Measurements from ENCODE around the gene ZNF367.

Gene ZNF367

DNA sequence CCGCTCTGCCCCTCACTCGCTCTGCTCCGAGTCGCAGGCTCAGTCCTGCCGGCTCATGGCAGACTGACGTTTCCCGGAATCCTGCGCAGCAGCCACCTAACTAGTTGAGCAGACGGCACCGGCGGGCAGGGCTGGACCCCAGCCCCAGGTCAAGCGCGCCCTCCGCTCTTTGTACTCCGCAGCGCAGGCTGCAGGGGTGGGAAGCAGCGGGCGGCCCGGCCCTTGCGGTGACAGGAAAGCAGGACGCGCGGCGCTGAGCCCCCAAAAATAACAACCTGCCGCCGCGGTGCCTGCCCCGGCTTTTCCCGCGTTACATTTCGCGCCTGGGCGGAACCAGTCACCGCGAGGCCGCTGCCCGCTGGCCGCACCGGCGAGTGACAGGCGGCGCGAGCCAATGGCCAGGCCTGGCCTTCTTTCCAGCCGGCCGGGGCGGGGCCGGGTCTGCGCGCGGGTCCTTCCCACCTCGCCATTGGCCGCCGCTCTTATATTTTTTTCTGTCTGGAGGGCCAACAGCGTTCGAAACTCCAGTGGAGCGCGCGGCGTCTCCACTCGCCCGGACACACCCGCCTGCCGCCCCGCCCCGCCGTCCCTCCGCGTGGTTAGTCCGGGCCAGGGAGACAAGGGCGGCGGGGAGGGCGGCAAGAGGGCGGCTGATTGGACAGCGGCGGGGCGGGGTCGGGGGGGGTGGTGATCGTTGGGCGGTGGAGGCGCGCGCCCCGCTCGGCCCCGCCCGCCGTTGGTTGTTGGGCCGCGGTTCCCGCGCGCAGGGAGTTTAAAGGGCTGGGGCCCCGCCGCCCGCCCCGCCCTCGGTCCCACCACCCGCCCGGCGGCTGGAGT, at the start of gene ZNF367:
TSS of gene ZNF367 (minus strand) at position 288 of the 837 bp plus-strand sequence. CDS start 338 bp downstream, outside the sequence.
- H3K4me3 Mint-ChIP-seq = peak within 1 kb of the TSS; percentile 91
- peak within 1 kb of the TSS; percentile 95 for H3K27ac Mint-ChIP-seq
- H3K9me3 Mint-ChIP-seq = no peaks in the 10 kb centered on the region
- DNase-seq (ENCODE audit: low spot score) = peak; percentile 96
- peaks cover 10% of the 10 kb centered on the region for H3K36me3 Mint-ChIP-seq (ENCODE audit: low read depth)
- H3K4me1 Mint-ChIP-seq (ENCODE audit: low read depth) = peaks cover 37% of the 10 kb centered on the region
- no peaks in the 10 kb centered on the region for H3K27me3 Mint-ChIP-seq (ENCODE audit: low read depth)

DNA sequence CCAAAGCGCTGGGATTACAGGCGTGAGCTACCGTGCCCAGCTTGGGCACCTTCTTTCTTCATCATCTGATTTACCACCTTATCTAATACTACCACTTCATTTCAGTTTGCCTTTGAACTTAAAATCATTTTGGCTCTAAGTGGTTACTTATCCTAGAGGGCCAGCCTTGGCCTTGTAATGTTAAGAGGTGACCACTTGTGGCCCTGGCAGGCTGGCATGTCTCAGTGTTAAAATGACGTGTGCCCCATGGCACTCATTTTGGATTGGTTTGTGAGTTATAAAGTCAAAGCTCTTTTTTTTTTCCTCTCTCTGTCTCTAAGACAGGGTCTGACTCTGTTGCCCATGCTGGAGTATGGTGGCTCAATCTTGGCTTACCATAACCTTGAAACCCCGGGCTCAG, 49.6 kb upstream of the ZNF367 start:
- no peaks in the 10 kb centered on the region for H3K9me3 Mint-ChIP-seq
- H3K27me3 Mint-ChIP-seq (ENCODE audit: low read depth) = no peaks in the 10 kb centered on the region
- H3K4me3 Mint-ChIP-seq = no peak overlapping the region
- no peak overlapping the region for H3K27ac Mint-ChIP-seq
- no peaks in the 10 kb centered on the region for H3K4me1 Mint-ChIP-seq (ENCODE audit: low read depth)
- H3K36me3 Mint-ChIP-seq (ENCODE audit: low read depth) = peaks cover 4% of the 10 kb centered on the region
- no peak for DNase-seq (ENCODE audit: low spot score)

DNA sequence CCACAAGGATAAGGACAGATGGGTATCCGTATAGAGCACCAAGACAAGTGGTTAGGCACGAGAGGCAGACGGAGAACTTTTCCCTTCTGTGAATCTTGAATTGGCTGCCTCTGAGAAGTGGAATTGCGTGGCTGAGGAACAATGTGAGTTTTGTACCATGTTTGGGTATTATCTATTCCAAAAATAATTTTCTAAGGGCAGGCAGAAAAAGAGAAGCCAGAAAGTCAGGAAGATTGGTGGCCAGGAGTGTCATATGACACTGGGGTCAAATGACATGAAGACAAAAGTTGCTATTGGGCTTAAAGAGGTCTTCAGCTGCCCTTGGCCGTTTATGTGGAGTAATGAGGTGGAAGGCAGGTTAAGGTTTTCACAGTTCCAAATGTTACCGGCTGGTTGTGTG, 46.3 kb upstream of the ZNF367 start:
- H3K36me3 Mint-ChIP-seq (ENCODE audit: low read depth) = no peaks in the 10 kb centered on the region
- H3K27ac Mint-ChIP-seq = no peak overlapping the region
- DNase-seq (ENCODE audit: low spot score) = no peak

DNA sequence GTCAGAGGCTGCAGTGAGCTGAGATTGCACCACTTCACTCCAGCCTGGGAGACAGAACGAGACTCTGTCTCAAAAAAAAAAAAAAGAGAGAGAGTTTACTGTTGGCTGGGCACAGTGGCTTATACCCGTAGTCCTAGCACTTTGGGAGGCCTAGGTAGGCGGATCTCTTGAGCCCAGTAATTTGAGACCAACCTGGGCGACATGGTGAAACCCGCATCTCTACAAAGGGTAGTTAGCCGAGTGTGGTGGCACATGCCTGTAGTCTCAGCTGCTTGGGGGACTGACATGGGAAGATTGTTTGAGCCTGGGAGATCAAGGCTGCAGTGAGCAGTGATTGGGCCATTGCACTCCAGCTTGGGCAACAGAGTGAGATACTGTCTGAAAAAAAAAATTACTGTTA, 44.4 kb upstream of the ZNF367 start:
- H3K4me1 Mint-ChIP-seq (ENCODE audit: low read depth) = no peaks in the 10 kb centered on the region
- DNase-seq (ENCODE audit: low spot score) = no peak
- H3K27ac Mint-ChIP-seq = no peak overlapping the region
- H3K36me3 Mint-ChIP-seq (ENCODE audit: low read depth) = peaks cover 10% of the 10 kb centered on the region
- no peaks in the 10 kb centered on the region for H3K9me3 Mint-ChIP-seq
- H3K27me3 Mint-ChIP-seq (ENCODE audit: low read depth) = no peaks in the 10 kb centered on the region
- H3K4me3 Mint-ChIP-seq = no peak overlapping the region

More for the DNA sequence above, 46.3 kb upstream of the ZNF367 start:
- H3K27me3 Mint-ChIP-seq (ENCODE audit: low read depth) = no peaks in the 10 kb centered on the region
- no peaks in the 10 kb centered on the region for H3K9me3 Mint-ChIP-seq
- H3K4me1 Mint-ChIP-seq (ENCODE audit: low read depth) = no peaks in the 10 kb centered on the region
- no peak overlapping the region for H3K4me3 Mint-ChIP-seq

DNA sequence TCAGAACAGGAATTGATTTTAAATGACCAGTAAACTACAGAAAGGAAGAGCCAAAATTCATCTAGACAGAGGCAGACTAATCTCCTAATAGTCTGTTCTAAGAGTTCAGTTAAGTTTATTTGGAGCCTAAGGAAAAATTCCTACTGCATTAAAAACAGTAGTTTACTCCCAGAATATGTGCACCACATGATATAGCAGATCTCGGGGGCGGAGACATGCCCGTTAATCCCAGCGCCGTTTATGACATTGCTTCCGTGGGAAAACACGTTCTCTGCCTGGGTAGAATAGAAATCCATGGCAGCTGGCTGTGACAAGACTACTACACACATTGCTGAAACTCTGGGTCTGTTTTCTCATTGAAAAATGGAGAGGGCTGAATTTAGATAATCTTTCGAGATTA, 43.2 kb upstream of the ZNF367 start:
- H3K27ac Mint-ChIP-seq = no peak overlapping the region
- H3K4me3 Mint-ChIP-seq = no peak overlapping the region
- peaks cover 10% of the 10 kb centered on the region for H3K36me3 Mint-ChIP-seq (ENCODE audit: low read depth)
- no peaks in the 10 kb centered on the region for H3K9me3 Mint-ChIP-seq
- H3K27me3 Mint-ChIP-seq (ENCODE audit: low read depth) = no peaks in the 10 kb centered on the region
- H3K4me1 Mint-ChIP-seq (ENCODE audit: low read depth) = no peaks in the 10 kb centered on the region
- no peak for DNase-seq (ENCODE audit: low spot score)

DNA sequence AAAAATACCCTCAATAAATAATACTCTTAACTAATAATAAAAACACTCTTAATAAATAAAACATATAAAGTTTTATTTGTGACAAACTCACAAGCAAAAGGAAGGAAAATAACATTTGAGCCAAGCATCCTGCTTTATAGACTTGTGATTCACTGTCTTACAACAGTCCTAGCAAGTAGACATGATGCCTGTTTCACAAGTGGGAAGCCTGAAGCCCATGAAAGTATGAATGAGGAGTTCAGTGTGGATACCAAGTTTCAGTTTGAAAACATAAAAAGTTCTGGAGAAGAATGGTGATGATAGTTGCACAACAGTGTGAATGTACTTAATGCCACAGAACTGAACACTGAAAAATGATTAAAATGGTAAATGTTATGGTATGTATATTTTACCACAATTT, 42.7 kb upstream of the ZNF367 start:
- H3K36me3 Mint-ChIP-seq (ENCODE audit: low read depth) = peaks cover 10% of the 10 kb centered on the region
- no peaks in the 10 kb centered on the region for H3K4me1 Mint-ChIP-seq (ENCODE audit: low read depth)
- no peaks in the 10 kb centered on the region for H3K9me3 Mint-ChIP-seq
- no peak for DNase-seq (ENCODE audit: low spot score)
- H3K27ac Mint-ChIP-seq = no peak overlapping the region
- no peaks in the 10 kb centered on the region for H3K27me3 Mint-ChIP-seq (ENCODE audit: low read depth)
- no peak overlapping the region for H3K4me3 Mint-ChIP-seq

DNA sequence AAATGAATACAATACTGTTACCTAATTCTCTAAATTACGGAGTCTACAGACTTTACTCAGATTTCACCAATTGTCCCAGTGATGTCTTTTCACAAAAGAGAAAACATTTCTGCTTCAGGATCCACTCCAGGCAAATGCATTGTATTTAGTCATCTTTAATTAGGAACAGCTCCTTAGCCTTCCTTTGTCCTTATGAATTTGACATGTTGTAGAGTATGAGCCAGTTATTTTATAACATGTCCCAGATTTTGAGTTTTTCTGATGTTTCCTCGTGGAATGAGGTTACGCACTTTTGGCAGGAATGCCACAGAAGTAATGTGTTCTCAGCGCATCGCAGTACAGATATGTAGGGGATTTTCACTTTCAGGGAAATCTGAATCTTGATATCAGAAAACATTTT, 42.3 kb upstream of the ZNF367 start:
- H3K36me3 Mint-ChIP-seq (ENCODE audit: low read depth) = peaks cover 10% of the 10 kb centered on the region
- no peaks in the 10 kb centered on the region for H3K27me3 Mint-ChIP-seq (ENCODE audit: low read depth)
- H3K4me1 Mint-ChIP-seq (ENCODE audit: low read depth) = no peaks in the 10 kb centered on the region
- DNase-seq (ENCODE audit: low spot score) = no peak
- H3K4me3 Mint-ChIP-seq = no peak overlapping the region
- no peak overlapping the region for H3K27ac Mint-ChIP-seq
- H3K9me3 Mint-ChIP-seq = no peaks in the 10 kb centered on the region

DNA sequence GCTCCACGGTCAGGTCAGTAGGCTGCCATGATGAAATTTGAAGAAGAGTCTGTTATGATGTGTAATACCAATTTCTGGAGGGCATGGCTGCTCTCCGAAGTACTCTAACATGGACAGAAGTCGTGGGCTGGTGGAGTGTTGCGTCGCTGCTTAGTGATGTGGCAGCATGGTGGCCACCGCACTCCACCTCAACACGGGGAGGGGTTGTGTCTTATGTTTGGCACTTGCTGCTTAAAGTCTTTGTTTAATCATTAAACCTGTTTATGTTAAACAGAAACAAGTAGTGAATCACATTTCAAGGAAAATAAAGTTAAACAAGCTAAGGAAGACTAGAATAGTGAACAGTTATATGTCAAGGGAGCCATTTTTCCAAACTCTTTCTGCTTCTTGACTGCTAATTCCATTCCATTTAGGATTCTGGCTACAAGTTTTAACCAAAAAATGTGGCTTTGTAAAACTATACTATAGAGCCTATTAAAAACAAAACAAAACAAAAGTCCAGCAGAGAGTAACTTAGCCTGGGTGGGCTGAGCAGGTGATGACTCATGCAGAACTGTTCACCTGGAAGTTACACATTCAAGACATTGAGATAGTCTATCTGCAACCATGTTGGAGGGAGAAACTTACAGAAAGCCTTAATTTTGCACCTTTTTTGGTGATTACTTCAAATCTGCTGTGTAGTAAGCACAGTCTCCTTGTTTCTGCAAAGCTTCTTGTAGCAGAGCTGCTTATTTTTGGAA, 41.3 kb upstream of the ZNF367 start:
- no peak overlapping the region for H3K27ac Mint-ChIP-seq
- no peaks in the 10 kb centered on the region for H3K27me3 Mint-ChIP-seq (ENCODE audit: low read depth)
- no peaks in the 10 kb centered on the region for H3K4me1 Mint-ChIP-seq (ENCODE audit: low read depth)
- no peaks in the 10 kb centered on the region for H3K9me3 Mint-ChIP-seq
- H3K4me3 Mint-ChIP-seq = no peak overlapping the region
- H3K36me3 Mint-ChIP-seq (ENCODE audit: low read depth) = peaks cover 10% of the 10 kb centered on the region
- no peak for DNase-seq (ENCODE audit: low spot score)

DNA sequence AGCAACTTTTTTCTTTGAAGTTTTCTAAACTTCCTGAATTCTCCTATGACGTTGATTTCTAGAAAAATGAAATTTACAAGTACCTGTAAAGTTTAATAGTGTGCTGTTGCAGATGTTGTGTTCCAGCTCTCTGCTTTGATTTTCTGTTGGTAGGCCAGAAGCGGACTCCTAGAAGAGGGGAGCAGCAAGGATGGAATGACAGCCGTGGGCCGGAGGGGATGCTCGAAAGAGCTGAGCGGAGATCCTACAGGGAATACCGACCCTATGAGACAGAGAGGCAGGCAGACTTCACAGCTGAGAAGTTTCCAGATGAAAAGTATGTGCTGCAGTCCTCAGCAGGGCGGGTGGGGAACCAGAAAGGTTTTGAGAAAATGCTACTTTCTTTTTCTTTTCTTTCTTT, 40.1 kb upstream of the ZNF367 start:
- H3K4me1 Mint-ChIP-seq (ENCODE audit: low read depth) = no peaks in the 10 kb centered on the region
- no peak overlapping the region for H3K4me3 Mint-ChIP-seq
- H3K9me3 Mint-ChIP-seq = no peaks in the 10 kb centered on the region
- H3K27me3 Mint-ChIP-seq (ENCODE audit: low read depth) = no peaks in the 10 kb centered on the region
- H3K36me3 Mint-ChIP-seq (ENCODE audit: low read depth) = peaks cover 10% of the 10 kb centered on the region
- peak overlapping the region; percentile 32 for H3K27ac Mint-ChIP-seq
- DNase-seq (ENCODE audit: low spot score) = no peak

DNA sequence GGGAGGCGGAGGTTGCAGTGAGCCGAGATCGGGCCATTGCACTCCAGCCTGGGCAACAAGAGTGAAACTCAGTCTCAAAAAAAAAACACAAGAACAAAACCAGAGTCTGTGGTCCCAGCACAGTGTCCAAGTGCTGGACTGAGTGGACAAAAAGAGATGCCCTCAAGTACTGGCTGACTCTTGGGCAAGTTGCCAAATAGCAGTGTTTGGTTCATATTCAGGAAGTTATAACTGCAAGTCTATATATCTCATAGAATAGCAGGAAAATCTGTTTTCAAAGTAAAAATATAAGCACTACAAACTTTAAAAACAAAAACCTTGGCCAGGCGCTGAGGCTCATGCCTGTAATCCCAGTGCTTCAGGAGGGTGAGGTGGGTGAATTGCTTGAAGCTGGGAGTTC, 39.1 kb upstream of the ZNF367 start:
- no peak overlapping the region for H3K4me3 Mint-ChIP-seq
- no peak overlapping the region for H3K27ac Mint-ChIP-seq
- no peaks in the 10 kb centered on the region for H3K9me3 Mint-ChIP-seq
- no peaks in the 10 kb centered on the region for H3K27me3 Mint-ChIP-seq (ENCODE audit: low read depth)
- peaks cover 4% of the 10 kb centered on the region for H3K4me1 Mint-ChIP-seq (ENCODE audit: low read depth)
- no peak for DNase-seq (ENCODE audit: low spot score)
- peaks cover 10% of the 10 kb centered on the region for H3K36me3 Mint-ChIP-seq (ENCODE audit: low read depth)

DNA sequence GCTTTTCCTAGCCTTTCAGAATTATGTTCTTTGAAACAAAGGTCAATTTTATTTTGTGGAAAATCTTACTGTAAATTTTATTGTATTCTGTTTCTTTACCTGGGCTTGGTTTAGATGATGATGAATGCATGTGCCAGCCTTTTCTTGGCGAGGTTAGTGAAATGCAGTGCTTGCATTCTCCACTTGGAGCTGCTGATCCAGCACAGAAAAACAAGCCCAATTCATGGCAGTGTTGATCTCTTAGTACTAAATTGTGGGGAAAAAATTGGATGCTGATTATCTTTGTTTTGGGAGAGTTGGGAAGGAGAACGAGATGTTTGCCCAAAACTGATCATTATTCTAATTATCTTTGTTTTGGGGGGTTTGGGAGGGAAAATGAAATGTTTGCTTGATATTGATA, 35.5 kb upstream of the ZNF367 start:
- no peak for DNase-seq (ENCODE audit: low spot score)
- Mint-ChIP-seq H3K27me3 (ENCODE audit: low read depth) (peaks cover 8% of the 10 kb centered on the region), H3K27ac (no peak overlapping the region), H3K4me3 (no peak overlapping the region), H3K36me3 (ENCODE audit: low read depth) (peaks cover 4% of the 10 kb centered on the region), H3K9me3 (no peaks in the 10 kb centered on the region), H3K4me1 (ENCODE audit: low read depth) (peaks cover 13% of the 10 kb centered on the region)

DNA sequence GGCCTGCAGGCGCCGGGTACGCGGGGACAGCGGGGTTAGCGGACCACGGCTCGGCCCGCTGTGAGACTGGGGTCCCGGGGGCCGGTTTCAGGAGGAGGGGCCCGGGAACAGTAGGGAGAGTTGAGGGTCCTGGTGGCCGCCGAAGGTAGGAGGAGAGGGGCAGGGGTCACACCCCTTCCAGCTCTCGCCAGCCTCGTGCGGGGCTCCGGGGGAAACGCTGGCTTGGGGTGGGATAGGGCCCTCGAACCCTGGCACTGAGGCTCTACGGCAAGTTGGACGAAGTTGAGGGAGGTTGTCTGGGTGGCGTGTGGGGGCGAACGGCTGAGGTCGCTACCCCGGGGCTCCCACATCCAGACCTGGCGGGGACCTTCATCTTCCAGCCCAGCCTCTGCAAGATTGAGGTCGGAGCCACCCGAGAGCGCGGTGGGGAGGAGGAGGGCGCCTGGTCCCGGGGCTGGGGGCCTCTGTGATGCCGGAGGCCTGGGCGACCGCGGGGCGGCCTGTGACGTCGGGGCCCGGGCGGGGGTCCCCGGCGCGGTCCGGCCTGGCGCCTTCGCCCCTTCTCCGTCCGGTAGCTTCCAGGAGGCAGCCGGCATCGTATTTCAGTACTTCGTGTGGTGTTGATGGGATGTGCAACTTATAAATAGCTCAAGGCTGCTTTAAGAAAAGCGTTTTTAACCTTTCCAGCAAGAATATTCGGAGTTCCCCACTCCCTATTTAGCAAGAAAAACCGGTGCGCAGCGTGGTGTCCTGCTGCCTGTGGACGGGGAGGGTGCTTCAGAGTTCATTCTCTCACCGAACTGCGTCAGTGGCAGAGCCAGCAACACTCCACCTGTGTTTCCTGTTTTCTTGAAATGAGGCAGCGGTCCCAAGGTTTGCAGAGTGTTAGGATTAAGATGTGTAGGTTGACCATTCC, 32.7 kb upstream of the ZNF367 start:
- Mint-ChIP-seq H3K27me3 (ENCODE audit: low read depth) (peaks cover 15% of the 10 kb centered on the region), H3K4me1 (ENCODE audit: low read depth) (peaks cover 18% of the 10 kb centered on the region), H3K27ac (peak overlapping the region; percentile 79), H3K36me3 (ENCODE audit: low read depth) (no peaks in the 10 kb centered on the region), H3K4me3 (peak overlapping the region; percentile 84), H3K9me3 (no peaks in the 10 kb centered on the region)
- DNase-seq (ENCODE audit: low spot score) = peak; percentile 18

DNA sequence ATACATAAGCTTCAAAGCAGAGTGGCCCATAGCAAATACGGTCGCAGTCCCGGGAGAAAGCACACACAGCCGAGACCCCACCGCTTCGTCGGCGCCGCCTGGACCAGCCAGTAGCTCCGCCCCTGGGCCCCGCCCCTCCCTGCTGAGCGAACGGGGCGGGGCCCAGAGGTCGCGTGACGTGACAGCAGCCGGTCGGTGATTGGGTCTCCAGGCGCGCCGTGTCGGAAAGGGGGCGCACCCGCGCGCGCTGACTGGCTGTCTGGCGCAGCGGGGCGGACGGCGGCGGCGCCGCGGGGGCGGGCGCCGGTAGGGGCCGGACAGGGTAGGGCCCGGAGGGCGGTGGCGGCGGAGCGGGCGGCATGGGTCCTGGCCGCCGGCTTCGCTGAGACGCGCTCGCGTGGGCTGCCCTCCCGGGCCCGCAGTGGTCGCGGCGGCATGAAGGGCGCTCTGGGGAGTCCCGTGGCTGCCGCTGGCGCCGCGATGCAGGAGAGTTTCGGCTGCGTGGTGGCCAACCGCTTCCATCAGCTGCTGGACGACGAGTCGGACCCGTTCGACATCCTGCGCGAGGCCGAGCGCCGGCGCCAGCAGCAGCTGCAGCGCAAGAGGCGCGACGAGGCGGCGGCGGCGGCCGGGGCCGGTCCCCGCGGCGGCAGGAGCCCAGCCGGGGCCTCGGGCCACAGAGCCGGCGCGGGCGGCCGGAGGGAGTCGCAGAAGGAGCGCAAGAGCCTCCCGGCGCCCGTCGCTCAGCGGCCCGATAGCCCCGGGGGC, 31.9 kb upstream of the ZNF367 start, which contains the start of gene HABP4:
TSS of gene HABP4 (plus strand) at position 325 of the 768 bp plus-strand sequence. CDS start at position 436, 111 bp downstream.
- peaks cover 15% of the 10 kb centered on the region for H3K27me3 Mint-ChIP-seq (ENCODE audit: low read depth)
- peak; percentile 94 for DNase-seq (ENCODE audit: low spot score)
- H3K4me3 Mint-ChIP-seq = peak within 1 kb of the TSS; percentile 80
- no peaks in the 10 kb centered on the region for H3K9me3 Mint-ChIP-seq
- peak within 1 kb of the TSS; percentile 79 for H3K27ac Mint-ChIP-seq
- H3K4me1 Mint-ChIP-seq (ENCODE audit: low read depth) = peaks cover 18% of the 10 kb centered on the region
- H3K36me3 Mint-ChIP-seq (ENCODE audit: low read depth) = no peaks in the 10 kb centered on the region

All from T-helper 2 cell treated with Interferon-gamma antibody and Interleukin-4, amounts not matched to agents 5 μg/mL and 100 μg/mL, for 36 hours (primary cell).